Calu3 (cell line): ENCODE measurements around the gene PSMD8. TPM values are rescaled to one million over a fixed set of nuclear protein-coding genes. Genes with fewer than 3 reads are reported as not detected.

Experiments
- BruUV-seq: library from RNA; stranded (reverse); fragments of 400-500 nt; replicated peaks from 2 replicates; lab custom pipeline; 2021; lab: Mats Ljungman, UMichigan
- CTCF ChIA-PET: fragments of 300-600 bp; sonication (Branson Sonifier 250); formaldehyde crosslinking; loops from one replicate; lab custom pipeline; 2022; ENCODE audit warnings: antibody characterized with exemption; lab: Charles Lee
- DNase-seq: peaks from one replicate; pipeline ENCODE4 v3.0.0; 2022
- H3K27ac Mint-ChIP-seq: one replicate; pipeline ENCODE4 v1.8.0; 2022; ENCODE audit warnings: mixed read lengths; ENCODE audit not compliant: unreplicated experiment
- H3K27me3 Mint-ChIP-seq: one replicate; pipeline ENCODE4 v1.8.0; 2022; ENCODE audit warnings: mixed read lengths; ENCODE audit not compliant: unreplicated experiment
- H3K36me3 Mint-ChIP-seq: one replicate; pipeline ENCODE4 v1.8.0; 2022; ENCODE audit warnings: mild to moderate bottlenecking, moderate library complexity, mixed read lengths; ENCODE audit not compliant: insufficient read depth, unreplicated experiment
- H3K4me1 Mint-ChIP-seq: one replicate; pipeline ENCODE4 v1.8.0; 2022; ENCODE audit warnings: mild to moderate bottlenecking, low read depth, mixed read lengths; ENCODE audit not compliant: unreplicated experiment
- H3K4me3 Mint-ChIP-seq: one replicate; pipeline ENCODE4 v1.8.0; 2022; ENCODE audit warnings: mild to moderate bottlenecking, low read depth, moderate library complexity, mixed read lengths; ENCODE audit not compliant: unreplicated experiment
- H3K9me3 Mint-ChIP-seq: one replicate; pipeline ENCODE4 v1.8.0; 2022; ENCODE audit warnings: low read depth, mixed read lengths; ENCODE audit not compliant: unreplicated experiment
- intact Hi-C: fragments of 100-400 bp; cut with micrococcal nuclease; formaldehyde crosslinking; loops from one replicate; pipeline ENCODE4 v1.10.0; 2022; ENCODE audit not compliant: unreplicated experiment
- total RNA-seq: library from RNA; stranded (reverse); gene quantifications from 2 replicates; pipeline ENCODE4 v1.2.3, GENCODE V29; 2022
- TF ChIP-seq, protein P1 (sequence below): fragments of 200-600 bp; IDR thresholded peaks from one replicate; pipeline ENCODE4 v1.8.0; 2022; ENCODE audit warnings: antibody characterized with exemption; ENCODE audit not compliant: unreplicated experiment

Gene PSMD8
- total RNA-seq, 1 experiment from 2014 or later = 233 TPM

GRCh38 chr19:38377052-38377451, 2.7 kb downstream of the PSMD8 start:
- H3K27me3 Mint-ChIP-seq = peaks cover 1% of the 10 kb centered on the region
- H3K4me3 Mint-ChIP-seq = peak overlapping the region; percentile 97
- no peak for DNase-seq
- TF ChIP-seq, protein P1, sequence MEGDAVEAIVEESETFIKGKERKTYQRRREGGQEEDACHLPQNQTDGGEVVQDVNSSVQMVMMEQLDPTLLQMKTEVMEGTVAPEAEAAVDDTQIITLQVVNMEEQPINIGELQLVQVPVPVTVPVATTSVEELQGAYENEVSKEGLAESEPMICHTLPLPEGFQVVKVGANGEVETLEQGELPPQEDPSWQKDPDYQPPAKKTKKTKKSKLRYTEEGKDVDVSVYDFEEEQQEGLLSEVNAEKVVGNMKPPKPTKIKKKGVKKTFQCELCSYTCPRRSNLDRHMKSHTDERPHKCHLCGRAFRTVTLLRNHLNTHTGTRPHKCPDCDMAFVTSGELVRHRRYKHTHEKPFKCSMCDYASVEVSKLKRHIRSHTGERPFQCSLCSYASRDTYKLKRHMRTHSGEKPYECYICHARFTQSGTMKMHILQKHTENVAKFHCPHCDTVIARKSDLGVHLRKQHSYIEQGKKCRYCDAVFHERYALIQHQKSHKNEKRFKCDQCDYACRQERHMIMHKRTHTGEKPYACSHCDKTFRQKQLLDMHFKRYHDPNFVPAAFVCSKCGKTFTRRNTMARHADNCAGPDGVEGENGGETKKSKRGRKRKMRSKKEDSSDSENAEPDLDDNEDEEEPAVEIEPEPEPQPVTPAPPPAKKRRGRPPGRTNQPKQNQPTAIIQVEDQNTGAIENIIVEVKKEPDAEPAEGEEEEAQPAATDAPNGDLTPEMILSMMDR = no peak
- peaks cover 64% of the 10 kb centered on the region for H3K36me3 Mint-ChIP-seq
- CTCF ChIA-PET = no interaction called here
- peaks cover 22% of the 10 kb centered on the region for H3K4me1 Mint-ChIP-seq
- no peaks in the 10 kb centered on the region for H3K9me3 Mint-ChIP-seq
- intact Hi-C loops = no loop called here
- H3K27ac Mint-ChIP-seq = no peak overlapping the region
- BruUV-seq = no TSS peak

GRCh38 chr19:38378866-38379265, 4.5 kb downstream of the PSMD8 start:
- BruUV-seq = no TSS peak
- H3K9me3 Mint-ChIP-seq = no peaks in the 10 kb centered on the region
- no peak for DNase-seq
- CTCF ChIA-PET = interaction anchor here (0.6 kb wide), 1 partner anchor 9 kb away, joined by 5 read pairs; the partner anchor contains the start of gene GGN
- H3K4me3 Mint-ChIP-seq = no peak overlapping the region
- H3K36me3 Mint-ChIP-seq = peaks cover 80% of the 10 kb centered on the region
- TF ChIP-seq, protein P1 = no peak
- peaks cover 22% of the 10 kb centered on the region for H3K4me1 Mint-ChIP-seq
- no peaks in the 10 kb centered on the region for H3K27me3 Mint-ChIP-seq
- intact Hi-C loops = no loop called here
- no peak overlapping the region for H3K27ac Mint-ChIP-seq

DNA sequence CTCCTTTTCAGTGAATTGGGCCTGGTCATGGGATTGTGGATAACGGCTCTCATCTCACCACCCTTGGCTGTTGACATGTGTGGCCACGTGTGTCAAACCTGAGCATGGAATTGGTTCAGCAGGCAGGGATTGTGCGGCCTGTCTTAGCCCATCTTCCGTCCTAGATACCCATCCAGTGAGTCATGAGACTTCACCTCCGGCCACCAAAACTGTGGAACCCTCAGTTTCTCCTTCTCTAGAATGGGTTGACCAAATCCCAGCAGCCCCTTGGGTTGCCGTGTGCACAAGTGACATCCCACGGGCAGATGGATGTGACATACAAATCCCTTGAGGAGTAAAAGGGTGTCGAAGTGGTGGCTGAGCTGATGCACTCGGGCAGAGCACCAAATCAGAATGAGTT, 6.8 kb downstream of the PSMD8 start:
- CTCF ChIA-PET = no interaction called here
- intact Hi-C loops = no loop called here

GRCh38 chr19:38383184-38383583, 8.8 kb downstream of the PSMD8 start:
- Mint-ChIP-seq H3K4me3 (no peak overlapping the region), H3K36me3 (peaks cover 82% of the 10 kb centered on the region), H3K9me3 (no peaks in the 10 kb centered on the region), H3K27me3 (no peaks in the 10 kb centered on the region), H3K27ac (no peak overlapping the region), H3K4me1 (peaks cover 12% of the 10 kb centered on the region)
- no TSS peak for BruUV-seq
- DNase-seq = no peak
- CTCF ChIA-PET = no interaction called here
- intact Hi-C loops = no loop called here
- TF ChIP-seq, protein P1 = no peak

More for the DNA sequence above, 6.8 kb downstream of the PSMD8 start:
- no peak overlapping the region for H3K27ac Mint-ChIP-seq
- BruUV-seq = no TSS peak
- TF ChIP-seq, protein P1 = no peak
- no peak for DNase-seq
- H3K36me3 Mint-ChIP-seq = peaks cover 82% of the 10 kb centered on the region
- H3K4me1 Mint-ChIP-seq = peaks cover 9% of the 10 kb centered on the region
- no peak overlapping the region for H3K4me3 Mint-ChIP-seq
- no peaks in the 10 kb centered on the region for H3K9me3 Mint-ChIP-seq
- H3K27me3 Mint-ChIP-seq = no peaks in the 10 kb centered on the region
